ENCODE measurements around the gene PTPRU.
A peak's percentile ranks its signal among the peaks of the same experiment; 100 is the strongest.
"Not testable (repeated sequence)": the region's sequence is repeated elsewhere in the genome, so short reads cannot be mapped to it uniquely, and the experiment has no call there.

PTPRU gene

DNA sequence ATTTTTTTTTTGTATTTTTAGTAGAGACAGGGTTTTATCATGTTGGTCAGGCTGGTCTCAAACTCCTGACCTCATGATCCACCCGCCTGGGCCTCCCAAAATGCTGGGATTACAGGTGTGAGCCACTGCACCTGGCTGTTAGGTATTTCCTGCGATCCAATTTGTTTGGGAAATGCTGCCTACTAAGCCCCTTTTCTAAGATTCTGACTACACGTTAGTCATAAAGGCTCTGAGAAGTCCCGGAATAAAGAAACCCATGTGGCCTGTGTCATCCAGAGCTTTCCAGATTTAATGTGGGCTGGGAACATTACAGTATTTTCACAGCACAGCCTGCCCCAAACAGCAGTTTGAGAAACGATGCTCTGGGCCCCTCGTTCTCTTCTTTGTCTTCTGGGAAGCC is 14.1 kb upstream of the PTPRU start:
- DNase-seq (ENCODE audit: low spot score), result not testable (repeated sequence)

GRCh38 chr1:29222686-29223085 is 13.6 kb upstream of the PTPRU start:
- DNase-seq (ENCODE audit: low spot score), result no peak

DNA sequence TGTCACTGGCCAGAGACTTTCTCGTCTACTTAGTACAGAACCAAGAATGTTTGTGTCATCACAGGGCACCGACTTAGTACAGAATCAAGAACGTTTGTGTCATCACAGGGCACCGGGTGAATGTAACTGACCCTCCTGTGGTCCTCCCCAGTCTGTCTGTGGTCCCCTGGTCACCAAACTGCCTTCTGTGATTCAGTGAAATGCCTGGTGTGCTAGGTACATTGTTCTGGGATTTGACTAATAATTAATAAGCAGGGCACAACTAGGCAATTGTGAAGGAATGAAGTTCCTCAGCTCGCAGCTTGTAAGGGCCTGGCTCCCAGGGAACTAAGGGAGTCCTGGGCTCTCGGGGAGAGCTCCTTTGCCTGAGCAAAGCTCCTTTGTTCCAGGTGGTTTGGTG is 12.8 kb upstream of the PTPRU start:
- DNase-seq (ENCODE audit: low spot score), result no peak

DNA sequence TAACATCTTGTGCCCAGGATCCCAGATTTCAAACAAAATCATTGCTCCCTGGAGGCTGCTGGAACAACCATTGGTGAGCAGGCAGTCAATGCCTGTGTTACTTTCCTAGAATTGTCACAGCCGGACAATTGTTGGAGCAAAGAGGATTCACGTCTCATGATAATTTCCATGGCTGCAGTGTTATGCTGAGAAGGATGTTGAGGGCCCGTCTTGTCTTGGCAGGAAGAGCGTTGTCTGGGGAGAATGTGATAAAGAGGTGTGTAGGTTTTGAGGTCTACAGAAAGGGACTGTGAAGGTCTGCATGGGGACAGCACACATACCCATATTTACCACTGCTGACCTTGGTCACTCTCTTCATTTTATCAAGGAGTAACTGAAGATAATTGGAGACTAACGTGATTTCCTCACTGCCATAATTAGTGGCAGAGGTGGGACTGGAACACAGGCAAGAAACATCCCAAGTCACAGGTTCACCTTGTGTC is 11.9 kb upstream of the PTPRU start:
- DNase-seq (ENCODE audit: low spot score), result no peak

GRCh38 chr1:29225361-29225760 is 11.0 kb upstream of the PTPRU start:
- no peak for DNase-seq (ENCODE audit: low spot score)

DNA sequence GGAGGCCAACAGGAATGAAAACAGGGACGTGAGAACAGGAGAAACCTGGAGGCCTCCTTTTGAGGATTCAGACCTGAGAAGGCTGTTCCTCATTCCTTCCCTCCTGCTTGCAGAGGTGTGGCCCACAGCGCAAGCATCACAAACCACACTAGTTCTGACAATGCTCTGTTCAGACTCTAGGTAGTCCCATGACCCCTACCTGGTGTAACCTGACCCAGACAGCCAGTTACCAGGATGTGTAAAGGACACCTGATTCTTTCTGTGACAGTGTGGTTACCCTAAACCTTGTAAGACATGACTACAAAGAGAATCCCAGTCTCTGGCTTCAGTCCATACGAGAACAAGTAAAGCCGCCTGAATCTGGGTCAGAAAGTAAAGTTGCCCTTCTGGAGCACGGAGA is 8.8 kb upstream of the PTPRU start:
- DNase-seq (ENCODE audit: low spot score), result no peak

- DNase-seq (ENCODE audit: low spot score), result no peak
These were observed 6.1 kb upstream of the PTPRU start for GRCh38 chr1:29230204-29230552.

DNA sequence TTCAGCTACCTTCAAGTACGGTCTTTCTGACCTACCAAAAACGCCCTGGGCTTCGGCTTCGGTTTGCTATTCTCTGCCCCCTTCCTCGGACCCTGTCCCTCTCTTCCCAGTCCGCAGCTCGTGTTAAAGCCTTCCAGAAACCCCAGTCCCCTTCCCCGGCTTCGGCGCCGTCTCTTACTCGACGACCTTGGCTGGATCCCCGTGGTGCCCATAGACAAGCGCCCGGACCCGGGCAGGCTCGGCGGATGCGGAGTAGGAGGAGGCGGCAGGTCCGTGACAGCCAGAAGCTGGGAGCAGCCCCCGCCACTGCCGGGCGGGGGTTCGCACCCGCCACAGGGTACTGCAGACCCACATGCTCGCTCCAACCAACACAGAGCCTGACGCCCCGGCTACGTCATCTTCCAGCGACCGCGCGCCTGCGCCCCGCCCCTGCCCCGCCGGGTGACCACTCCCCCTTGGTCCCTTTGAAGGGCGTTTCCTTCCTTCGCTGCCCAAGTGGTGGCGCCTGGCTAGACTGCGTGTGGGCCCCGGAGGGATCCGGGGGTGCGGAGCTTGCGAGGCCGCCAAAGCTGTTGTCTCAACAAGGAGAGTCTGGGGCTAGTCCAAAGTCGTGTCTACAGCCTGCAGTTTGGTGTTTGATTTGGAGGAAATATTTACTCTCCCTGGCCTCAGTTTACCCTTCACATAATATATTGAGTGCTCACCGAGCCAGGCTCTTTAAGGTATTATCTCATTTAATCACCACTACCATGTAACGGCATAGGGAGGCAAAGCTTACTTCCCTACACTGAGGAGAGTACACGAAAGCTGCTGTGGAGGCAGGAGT is 5.6 kb upstream of the PTPRU start, which contains the start of gene MECR:
Gene MECR, minus strand, starts transcription at position 382 of the 826 bp plus-strand sequence. Its CDS starts 28 bp downstream, at position 354.
- DNase-seq (ENCODE audit: low spot score), result peak; percentile 92

GRCh38 chr1:29232387-29232786 is 3.9 kb upstream of the PTPRU start:
- DNase-seq (ENCODE audit: low spot score), result no peak

DNA sequence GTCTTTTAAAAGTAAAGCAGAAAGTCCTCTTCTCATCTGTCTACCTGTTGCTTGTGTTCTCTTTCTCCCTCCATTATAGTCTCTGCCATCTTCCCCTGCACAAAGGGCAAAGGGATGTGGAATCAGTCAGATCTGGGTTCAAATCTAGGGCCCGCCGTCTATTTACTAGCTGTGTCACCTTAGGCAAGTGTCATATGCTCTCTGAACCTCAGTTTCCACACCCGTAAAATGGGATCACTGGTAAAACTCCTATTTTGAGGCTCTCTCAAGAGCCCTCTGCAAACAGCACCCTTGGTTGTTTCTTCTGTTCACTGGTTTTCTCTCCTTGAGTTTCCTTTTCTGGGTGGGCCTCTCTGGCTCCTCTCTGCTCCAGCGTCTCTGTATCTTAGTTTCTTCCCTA is 2.6 kb upstream of the PTPRU start:
- DNase-seq (ENCODE audit: low spot score), result no peak

- DNase-seq (ENCODE audit: low spot score), result no peak
These were observed 1.9 kb upstream of the PTPRU start for GRCh38 chr1:29234471-29234870.

DNA sequence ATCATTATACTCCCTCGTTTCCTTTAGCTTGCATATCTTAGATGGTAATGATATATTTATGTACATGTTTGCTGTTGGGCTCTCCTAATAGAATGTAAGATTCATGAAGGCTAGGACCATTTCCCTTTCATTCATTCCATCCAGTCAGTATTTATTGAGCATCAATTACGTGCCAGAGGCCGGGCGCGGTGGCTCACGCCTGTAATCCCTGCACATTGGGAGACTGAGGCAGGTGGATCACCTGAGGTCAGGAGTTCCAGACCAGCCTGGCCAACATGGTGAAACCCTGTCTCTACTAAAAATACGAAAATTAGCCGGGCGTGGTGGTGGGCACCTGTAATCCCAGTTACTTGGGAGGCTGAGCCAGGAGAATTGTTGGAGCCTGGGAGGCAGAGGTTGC is 1.4 kb upstream of the PTPRU start:
- not testable (repeated sequence) for DNase-seq (ENCODE audit: low spot score)

- no peak for DNase-seq (ENCODE audit: low spot score)
These were observed 398 bp downstream of the PTPRU start for GRCh38 chr1:29236712-29237128.

DNA sequence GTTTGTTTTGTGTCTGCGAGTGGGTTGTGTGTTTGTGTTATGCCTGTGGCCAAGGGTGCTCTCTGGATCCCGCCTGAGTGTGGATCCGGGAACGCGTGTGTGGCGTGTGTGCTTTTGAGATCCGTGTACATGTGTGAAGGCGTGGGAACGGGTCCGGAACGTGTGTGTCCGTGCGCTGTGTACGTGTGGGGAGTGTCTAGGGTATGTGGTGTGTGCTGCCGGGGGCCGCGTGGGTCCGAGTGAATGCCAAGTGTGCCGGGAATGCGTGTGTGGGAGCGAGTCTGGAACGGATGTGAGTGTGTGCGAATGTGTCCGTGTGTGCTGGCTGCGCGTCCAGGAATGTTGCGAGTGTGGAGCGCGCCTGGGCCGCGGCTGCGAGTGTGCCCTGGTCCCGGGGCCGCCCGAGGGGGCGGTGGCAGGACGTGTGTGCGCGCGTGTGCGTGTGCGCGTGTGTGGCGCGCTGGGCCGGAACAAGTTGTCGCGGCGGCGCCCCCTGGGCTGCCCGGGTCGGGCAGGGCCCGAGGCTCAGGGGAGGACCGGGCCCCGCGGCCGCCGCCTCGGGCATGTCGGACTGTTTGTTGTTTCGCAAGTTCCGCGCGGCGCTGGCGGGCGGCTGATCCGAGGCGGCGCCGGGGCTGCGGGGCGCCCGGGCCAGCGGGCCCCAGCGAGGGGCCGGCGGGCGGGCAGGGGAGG is 953 bp downstream of the PTPRU start:
- peak; percentile 60 for DNase-seq (ENCODE audit: low spot score)

- no peak for DNase-seq (ENCODE audit: low spot score)
These were observed 1.7 kb downstream of the PTPRU start for GRCh38 chr1:29237852-29238619.

DNA sequence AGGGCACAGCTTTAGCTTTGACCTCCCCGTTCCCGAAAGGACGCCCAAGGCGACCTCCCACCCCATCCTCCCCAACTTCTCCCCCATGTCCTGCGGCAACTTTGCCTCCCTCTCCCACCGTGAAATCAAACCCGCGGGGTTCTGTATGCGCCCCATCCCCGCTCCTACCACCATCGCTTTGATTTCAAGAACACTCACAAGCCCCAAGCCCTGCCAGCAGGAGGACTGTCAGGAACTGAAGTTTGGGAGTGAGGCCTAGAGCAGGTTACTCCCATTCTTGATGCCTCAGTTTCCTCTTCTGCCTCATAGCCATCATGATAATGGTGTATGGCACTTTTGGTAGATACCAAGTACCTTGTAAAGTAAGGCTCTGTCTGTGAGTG is 2.3 kb downstream of the PTPRU start:
- no peak for DNase-seq (ENCODE audit: low spot score)

- DNase-seq (ENCODE audit: low spot score), result peak; percentile 66
These were observed 2.8 kb downstream of the PTPRU start for GRCh38 chr1:29239142-29239541.

- DNase-seq (ENCODE audit: low spot score), result no peak
These were observed 4.1 kb downstream of the PTPRU start for GRCh38 chr1:29240400-29240837.

DNA sequence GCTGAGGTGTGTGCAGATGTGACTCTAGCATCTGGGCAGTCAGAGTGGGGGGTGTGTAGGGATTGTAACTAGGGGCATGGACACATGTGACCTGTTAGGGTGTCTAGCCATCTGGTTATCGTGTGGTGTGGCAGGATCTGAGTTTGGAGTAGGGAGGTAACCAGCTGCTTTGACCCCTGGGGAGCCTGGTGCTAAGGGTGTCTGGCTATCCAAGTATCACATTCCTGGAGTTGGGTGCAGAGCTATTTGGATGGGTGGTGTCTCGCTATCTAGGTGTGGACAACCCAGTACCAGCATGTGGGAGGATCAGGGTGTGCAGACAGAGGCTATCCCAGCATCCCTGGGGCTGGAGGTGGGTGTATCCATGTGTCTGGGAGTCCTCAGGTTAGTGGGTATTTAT is 4.7 kb downstream of the PTPRU start:
- no peak for DNase-seq (ENCODE audit: low spot score)

DNA sequence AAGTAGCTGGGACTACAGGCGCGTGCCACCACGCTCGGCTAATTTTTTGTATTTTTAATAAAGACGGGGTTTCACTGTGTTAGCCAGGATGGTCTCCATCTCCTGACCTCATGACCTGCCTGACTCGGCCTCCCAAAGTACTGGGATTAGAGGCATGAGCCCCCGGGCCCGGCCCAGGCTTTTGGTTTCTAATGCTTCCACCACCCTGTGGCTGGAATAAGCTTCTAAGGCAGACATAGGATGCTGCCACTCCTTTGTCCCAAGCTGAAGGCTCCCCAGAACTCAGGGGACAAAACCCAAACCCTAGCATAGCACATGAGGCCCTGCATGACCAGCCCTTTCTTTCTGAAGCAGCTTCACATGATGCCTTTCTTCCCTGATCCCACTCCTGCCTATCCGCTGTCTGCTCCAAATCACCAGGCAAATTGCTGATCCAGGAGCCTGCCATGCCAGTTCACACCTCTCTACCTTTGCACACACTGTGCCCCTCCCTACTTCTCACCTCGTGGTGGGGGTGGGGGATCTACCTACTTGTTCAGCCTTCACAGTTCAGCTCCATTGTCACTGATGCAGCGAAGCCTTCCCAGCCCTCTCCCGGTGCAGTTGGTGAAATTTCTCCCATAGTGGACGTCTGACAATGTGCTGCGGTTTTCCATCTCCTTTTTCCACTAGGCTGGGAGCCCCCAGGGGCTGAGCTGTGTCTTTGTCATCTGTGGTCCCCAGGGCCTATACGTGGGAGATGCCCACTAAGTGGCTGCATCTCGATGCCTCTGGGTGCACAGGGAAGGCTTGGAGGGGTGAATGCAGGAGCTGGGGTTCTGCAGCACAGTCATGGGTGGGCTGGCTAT is 6.9 kb downstream of the PTPRU start:
- no peak for DNase-seq (ENCODE audit: low spot score)

DNA sequence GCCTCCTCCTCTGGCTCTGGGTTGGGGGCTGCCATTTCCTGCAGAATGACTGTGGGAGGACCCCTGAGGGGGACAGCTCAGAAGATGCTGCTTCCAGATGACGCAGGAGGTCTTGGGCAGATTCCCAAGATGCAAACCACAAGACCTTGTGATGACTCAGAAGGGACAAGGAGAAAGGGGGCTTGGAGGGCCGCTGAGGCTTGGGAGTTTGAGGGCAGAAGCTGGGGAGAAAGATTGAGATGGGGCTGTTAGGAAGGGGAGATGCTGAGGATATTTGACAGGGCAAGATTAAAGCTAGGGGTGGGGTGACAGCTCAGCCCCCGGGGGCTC is 7.5 kb downstream of the PTPRU start:
- no peak for DNase-seq (ENCODE audit: low spot score)

DNA sequence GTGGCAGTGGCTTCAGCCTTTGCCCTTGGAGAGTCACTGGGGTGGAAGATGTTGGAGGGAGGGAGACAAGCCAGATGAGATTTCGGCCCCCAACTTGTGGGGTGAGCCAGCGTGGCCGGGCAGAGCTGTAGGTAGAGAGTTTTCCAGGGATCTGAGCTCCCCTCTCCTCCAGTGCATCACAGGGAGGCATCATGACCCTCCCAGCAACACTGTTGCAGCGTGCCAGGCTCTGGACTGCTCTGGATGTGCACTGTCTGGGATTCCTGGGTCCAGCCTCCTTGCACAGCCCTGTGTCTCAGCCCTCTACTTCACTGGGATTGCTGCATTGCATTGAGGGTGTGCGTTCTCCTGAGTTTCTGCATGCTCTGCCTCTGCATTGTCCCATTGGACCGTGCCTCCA is 8.9 kb downstream of the PTPRU start:
- no peak for DNase-seq (ENCODE audit: low spot score)

Data from HuH-7 (cell line).